GM21619 (cell line): ENCODE measurements around the gene FAM210B.
"Not testable (repeated sequence)": the region's sequence is repeated elsewhere in the genome, so short reads cannot be mapped to it uniquely, and the experiment has no call there.

Experiments
- ATAC-seq: cut with Tn5 transposase; IDR thresholded peaks from one replicate; pipeline ENCODE4 v1.9.1; 2021; ENCODE audit not compliant: unreplicated experiment

Gene FAM210B

GRCh38 chr20:56391596-56392131 lies 32.9 kb downstream of the FAM210B start:
- ATAC-seq, result peak; percentile 35

GRCh38 chr20:56392132-56392880 lies 33.5 kb downstream of the FAM210B start, which contains the start of the genes AURKA and CSTF1:
Gene AURKA (minus strand): TSS chr20:56392215. CDS start chr20:56388197, 4,018 bp downstream.
Gene CSTF1 (plus strand): TSS chr20:56392645. CDS start chr20:56395553, 2,908 bp downstream.
- peak; percentile 89 for ATAC-seq

GRCh38 chr20:56392881-56393482 lies 34.2 kb downstream of the FAM210B start:
- ATAC-seq, result no peak

- ATAC-seq, result no peak
Measured at GRCh38 chr20:56393653-56394052, 34.9 kb downstream of the FAM210B start.

- no peak for ATAC-seq
Measured at GRCh38 chr20:56395166-56395565, 36.4 kb downstream of the FAM210B start.

GRCh38 chr20:56400001-56400640 lies 41.3 kb downstream of the FAM210B start:
- peak; percentile 76 for ATAC-seq

GRCh38 chr20:56403465-56403864 lies 44.7 kb downstream of the FAM210B start:
- no peak for ATAC-seq

GRCh38 chr20:56405356-56405755 lies 46.6 kb downstream of the FAM210B start:
- ATAC-seq, result not testable (repeated sequence)

- no peak for ATAC-seq
Measured at GRCh38 chr20:56406910-56407309, 48.1 kb downstream of the FAM210B start.

GRCh38 chr20:56409521-56409920 lies 50.7 kb downstream of the FAM210B start:
- ATAC-seq, result no peak

GRCh38 chr20:56409956-56410355 lies 51.2 kb downstream of the FAM210B start:
- ATAC-seq, result no peak

GRCh38 chr20:56411287-56411686 lies 52.5 kb downstream of the FAM210B start:
- ATAC-seq, result not testable (repeated sequence)

- peak; percentile 79 for ATAC-seq
Measured at GRCh38 chr20:56411759-56412472, 53.1 kb downstream of the FAM210B start, which contains the start of gene CASS4. Gene CASS4 (plus strand): TSS chr20:56412260. CDS start chr20:56412459, 199 bp downstream.

- ATAC-seq, result no peak
Measured at GRCh38 chr20:56412473-56412790, 53.7 kb downstream of the FAM210B start.

GRCh38 chr20:56412949-56413348 lies 54.2 kb downstream of the FAM210B start:
- ATAC-seq, result no peak

GRCh38 chr20:56414842-56415765 lies 56.3 kb downstream of the FAM210B start:
- ATAC-seq, result no peak

GRCh38 chr20:56417402-56417801 lies 58.6 kb downstream of the FAM210B start:
- no peak for ATAC-seq

- ATAC-seq, result no peak
Measured at GRCh38 chr20:56417911-56418310, 59.1 kb downstream of the FAM210B start.
